Brain microvascular endothelial cell (primary cell): ENCODE data around the gene RING1.
"Not testable (repeated sequence)": the region's sequence is repeated elsewhere in the genome, so short reads cannot be mapped to it uniquely, and the experiment has no call there.

Experiments used
- DNase-seq: peaks from one replicate; pipeline ENCODE4 v3.0.0-alpha.2; 2020
- H3K27ac ChIP-seq: fragments of 250-450 bp; sonication (Bioruptor Pico); 2 replicates; pipeline ENCODE4 v1.5.1; 2020; ENCODE audit warnings: mild to moderate bottlenecking, moderate library complexity
- H3K27me3 ChIP-seq: fragments of 250-450 bp; sonication (Bioruptor Pico); replicated peaks from 2 replicates; pipeline ENCODE4 v1.5.1; 2020; ENCODE audit warnings: mild to moderate bottlenecking
- H3K36me3 ChIP-seq: fragments of 250-450 bp; sonication (Bioruptor Pico); replicated peaks from 2 replicates; pipeline ENCODE4 v1.5.1; 2020; ENCODE audit warnings: mild to moderate bottlenecking
- H3K4me3 ChIP-seq: 2 replicates; pipeline ENCODE4 v1.5.1; 2011; ENCODE audit warnings: low read depth, mild to moderate bottlenecking, control low read depth, low read length, moderate library complexity
- in situ Hi-C: cut with HindIII; loops from 2 replicates; pipeline ENCODE4 v1.10.0; 2017; ENCODE audit warnings: low sequenced_read_pairs, low pct_ligation_motif_present
- TF ChIP-seq, protein P1 (sequence below): IDR thresholded peaks from 2 replicates; pipeline ENCODE4 v1.5.1; 2011; ENCODE audit warnings: low read depth, mild to moderate bottlenecking, moderate library complexity, low read length, control low read depth, inconsistent platforms; ENCODE audit errors: missing control alignments

Gene RING1

GRCh38 chr6:33216117-33216649, 7.9 kb downstream of the RING1 start:
- Histone ChIP-seq H3K36me3 (peaks cover 5% of the 10 kb centered on the region), H3K27ac (no peak overlapping the region), H3K27me3 (no peaks in the 10 kb centered on the region), H3K4me3 (no peak overlapping the region)
- DNase-seq, result no peak
- in situ Hi-C loops, result no loop called here
- TF ChIP-seq, protein P1, sequence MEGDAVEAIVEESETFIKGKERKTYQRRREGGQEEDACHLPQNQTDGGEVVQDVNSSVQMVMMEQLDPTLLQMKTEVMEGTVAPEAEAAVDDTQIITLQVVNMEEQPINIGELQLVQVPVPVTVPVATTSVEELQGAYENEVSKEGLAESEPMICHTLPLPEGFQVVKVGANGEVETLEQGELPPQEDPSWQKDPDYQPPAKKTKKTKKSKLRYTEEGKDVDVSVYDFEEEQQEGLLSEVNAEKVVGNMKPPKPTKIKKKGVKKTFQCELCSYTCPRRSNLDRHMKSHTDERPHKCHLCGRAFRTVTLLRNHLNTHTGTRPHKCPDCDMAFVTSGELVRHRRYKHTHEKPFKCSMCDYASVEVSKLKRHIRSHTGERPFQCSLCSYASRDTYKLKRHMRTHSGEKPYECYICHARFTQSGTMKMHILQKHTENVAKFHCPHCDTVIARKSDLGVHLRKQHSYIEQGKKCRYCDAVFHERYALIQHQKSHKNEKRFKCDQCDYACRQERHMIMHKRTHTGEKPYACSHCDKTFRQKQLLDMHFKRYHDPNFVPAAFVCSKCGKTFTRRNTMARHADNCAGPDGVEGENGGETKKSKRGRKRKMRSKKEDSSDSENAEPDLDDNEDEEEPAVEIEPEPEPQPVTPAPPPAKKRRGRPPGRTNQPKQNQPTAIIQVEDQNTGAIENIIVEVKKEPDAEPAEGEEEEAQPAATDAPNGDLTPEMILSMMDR, result no peak

- Histone ChIP-seq H3K36me3 (peaks cover 1% of the 10 kb centered on the region), H3K4me3 (no peak overlapping the region), H3K27ac (no peak overlapping the region), H3K27me3 (no peaks in the 10 kb centered on the region)
- DNase-seq, result no peak
- in situ Hi-C loops, result no loop called here
- TF ChIP-seq, protein P1, result no peak
Measured at GRCh38 chr6:33217246-33217645, 8.9 kb downstream of the RING1 start.

- DNase-seq, result no peak
Measured at GRCh38 chr6:33217681-33218080, 9.4 kb downstream of the RING1 start.

DNA sequence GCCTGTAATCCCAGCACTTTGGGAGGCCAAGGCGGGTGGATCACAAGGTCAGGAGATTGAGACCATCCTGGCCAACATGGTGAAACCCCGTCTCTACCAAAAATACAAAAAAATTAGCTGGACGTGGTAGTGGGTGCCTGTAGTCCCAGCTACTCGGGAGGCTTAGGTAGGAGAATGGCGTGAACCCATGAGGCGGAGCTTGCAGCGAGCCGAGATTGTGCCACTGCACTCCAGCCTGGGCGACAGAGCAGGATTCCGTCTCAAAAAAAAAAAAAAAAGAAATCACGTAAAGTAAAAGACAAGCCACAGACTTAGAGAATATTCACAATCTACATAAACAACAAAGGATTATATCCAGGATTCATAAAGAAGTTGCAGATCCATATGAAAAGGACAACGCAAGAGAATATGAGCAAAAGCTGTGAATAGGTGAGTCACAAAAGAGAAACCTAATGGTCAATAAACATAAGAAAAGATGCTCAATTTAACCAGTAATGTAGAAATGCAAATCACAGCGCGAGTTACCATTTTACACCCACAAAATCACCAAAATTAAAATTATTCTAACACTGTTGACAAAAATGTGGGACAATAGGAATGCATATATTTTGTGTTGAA, 18.3 kb downstream of the RING1 start:
- H3K36me3 ChIP-seq, DNase-seq, in situ Hi-C loops, H3K27ac ChIP-seq, H3K27me3 ChIP-seq, H3K4me3 ChIP-seq: not testable (repeated sequence)

More at GRCh38 chr6:33217681-33218080, 9.4 kb downstream of the RING1 start:
- Histone ChIP-seq H3K4me3 (no peak overlapping the region), H3K36me3 (no peaks in the 10 kb centered on the region), H3K27me3 (peaks cover 2% of the 10 kb centered on the region), H3K27ac (no peak overlapping the region)
- TF ChIP-seq, protein P1, result no peak
- in situ Hi-C loops, result no loop called here

DNA sequence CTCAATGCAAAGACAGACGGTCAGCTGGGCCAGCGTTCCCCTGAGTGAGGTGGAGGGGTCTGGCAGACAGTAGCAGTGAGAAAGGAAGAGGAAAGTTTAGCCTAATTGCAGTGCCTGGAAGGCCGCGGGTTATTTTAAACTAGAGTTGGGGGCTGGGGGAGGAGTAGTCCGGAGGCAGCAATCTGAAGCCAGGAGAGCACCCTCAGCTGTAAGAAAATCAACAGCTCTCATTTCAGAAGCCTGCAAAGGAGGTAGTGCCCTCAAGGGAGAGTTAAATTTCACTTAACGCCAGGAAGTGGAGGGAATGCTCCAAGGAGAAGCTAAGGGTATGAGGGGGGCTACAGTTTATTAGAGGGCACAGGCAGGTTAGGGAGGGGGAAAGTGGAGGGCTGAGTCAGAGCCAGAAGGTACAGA, 26.9 kb downstream of the RING1 start:
- no peak overlapping the region for H3K4me3 ChIP-seq
- H3K27ac ChIP-seq, result no peak overlapping the region
- no peaks in the 10 kb centered on the region for H3K36me3 ChIP-seq
- TF ChIP-seq, protein P1, result no peak
- in situ Hi-C loops, result no loop called here
- no peak for DNase-seq
- H3K27me3 ChIP-seq, result peaks cover 6% of the 10 kb centered on the region

DNA sequence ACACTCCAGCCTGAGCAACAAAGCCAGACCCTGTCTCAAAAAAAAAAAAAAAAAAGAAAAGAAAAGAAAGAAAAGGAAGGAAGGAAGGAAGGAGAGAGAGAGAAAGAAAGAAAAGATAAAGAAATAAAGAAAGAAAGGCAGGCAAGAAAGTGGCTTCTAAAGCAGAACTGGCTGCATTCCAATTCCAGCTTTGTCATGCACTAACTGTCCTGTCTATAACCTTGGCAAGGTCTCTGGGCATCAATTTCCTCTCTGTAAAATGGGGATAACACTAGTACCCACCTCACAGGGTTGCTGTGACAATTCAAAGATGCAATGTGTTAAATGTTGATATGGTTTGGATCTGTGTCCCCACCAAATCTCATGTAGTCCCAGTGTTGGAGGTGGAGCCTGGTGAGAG, 28.0 kb downstream of the RING1 start:
- TF ChIP-seq, protein P1, result no peak
- no peaks in the 10 kb centered on the region for H3K36me3 ChIP-seq
- in situ Hi-C loops, result no loop called here
- H3K4me3 ChIP-seq, result no peak overlapping the region
- peaks cover 6% of the 10 kb centered on the region for H3K27me3 ChIP-seq
- no peak for DNase-seq
- H3K27ac ChIP-seq, result no peak overlapping the region
